ENCODE results near the gene PCSK6. TPM values are rescaled to one million over a fixed set of nuclear protein-coding genes. Genes with fewer than 3 reads are reported as not detected.
"Not testable (repeated sequence)": the region's sequence is repeated elsewhere in the genome, so short reads cannot be mapped to it uniquely, and the experiment has no call there.

The PCSK6 gene
- total RNA-seq, 1 donor from 2014 or later = 15.0 TPM

DNA sequence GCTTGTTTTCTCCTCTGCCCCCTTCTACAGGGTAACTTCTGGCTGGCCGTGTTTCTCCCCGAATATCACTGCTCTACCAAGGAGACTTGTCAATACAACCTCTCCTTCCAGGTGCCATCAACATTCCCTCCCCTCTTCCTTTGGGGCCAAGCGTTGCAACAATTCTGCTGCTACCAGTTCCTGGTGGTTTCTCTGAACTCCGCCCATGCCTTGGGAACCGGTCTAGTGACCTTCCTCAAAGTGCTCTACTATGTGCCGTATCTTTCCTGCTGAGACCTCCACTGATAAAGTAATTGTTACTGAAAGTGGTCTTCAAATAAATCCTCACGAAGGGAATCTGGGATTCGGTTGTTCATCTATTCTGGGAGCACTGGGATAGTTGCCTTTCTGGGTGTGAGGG, 26.2 kb downstream of the PCSK6 start:
- DNase-seq (ENCODE audit: low spot score) = peak; percentile 49

DNA sequence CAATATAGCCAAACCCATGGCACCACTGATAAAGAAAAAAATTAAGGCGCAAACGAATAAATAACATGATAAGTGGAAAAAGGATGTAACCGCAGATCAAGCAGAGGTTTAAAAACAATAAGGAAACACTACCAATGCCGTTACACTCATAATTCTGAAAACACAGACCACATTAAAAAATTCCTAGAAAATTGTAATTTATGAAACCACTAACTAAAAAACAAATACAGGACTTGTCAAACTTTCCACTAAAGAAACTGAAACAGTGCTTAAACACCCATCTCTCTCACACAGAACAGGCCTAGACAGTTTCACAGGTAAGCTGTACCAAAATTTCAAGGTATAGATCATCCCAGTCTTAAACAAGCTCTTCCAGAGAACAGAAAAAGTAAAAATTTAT, 28.4 kb downstream of the PCSK6 start:
- DNase-seq (ENCODE audit: low spot score) = no peak

DNA sequence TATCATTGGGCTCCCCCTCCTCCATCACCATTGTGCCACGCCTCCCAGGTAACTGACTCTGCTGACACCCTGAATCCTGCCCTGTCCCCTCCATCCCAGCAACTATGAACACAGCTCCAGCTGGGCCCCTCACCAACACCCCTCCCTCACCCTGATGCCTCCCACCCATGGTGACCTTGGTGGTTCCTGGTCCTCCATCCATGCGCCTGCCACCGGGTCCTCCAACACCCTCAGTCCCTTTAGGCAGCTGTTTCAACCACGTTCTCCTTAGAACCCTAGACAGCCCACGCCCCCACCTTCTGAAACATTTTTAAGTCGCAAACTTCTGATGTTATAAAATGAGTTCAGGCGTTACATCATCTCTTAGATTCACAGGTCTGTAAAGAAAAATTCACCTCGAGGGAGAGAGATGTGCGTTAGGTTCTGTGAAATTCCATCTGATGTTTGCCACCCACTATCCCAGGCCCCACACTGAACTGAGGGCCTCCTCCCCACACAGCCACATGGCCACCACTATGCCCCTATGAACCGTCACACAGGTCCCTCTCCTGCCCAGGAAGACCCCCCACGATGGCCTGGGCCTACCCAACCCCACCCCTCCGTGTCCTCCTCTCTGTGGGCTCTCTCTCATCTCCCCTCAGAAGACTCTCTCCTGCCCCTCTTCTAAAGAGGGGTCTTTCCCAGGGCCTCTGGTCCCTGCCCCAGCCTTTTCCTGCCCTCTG, 29.8 kb downstream of the PCSK6 start:
- DNase-seq (ENCODE audit: low spot score) = no peak

DNA sequence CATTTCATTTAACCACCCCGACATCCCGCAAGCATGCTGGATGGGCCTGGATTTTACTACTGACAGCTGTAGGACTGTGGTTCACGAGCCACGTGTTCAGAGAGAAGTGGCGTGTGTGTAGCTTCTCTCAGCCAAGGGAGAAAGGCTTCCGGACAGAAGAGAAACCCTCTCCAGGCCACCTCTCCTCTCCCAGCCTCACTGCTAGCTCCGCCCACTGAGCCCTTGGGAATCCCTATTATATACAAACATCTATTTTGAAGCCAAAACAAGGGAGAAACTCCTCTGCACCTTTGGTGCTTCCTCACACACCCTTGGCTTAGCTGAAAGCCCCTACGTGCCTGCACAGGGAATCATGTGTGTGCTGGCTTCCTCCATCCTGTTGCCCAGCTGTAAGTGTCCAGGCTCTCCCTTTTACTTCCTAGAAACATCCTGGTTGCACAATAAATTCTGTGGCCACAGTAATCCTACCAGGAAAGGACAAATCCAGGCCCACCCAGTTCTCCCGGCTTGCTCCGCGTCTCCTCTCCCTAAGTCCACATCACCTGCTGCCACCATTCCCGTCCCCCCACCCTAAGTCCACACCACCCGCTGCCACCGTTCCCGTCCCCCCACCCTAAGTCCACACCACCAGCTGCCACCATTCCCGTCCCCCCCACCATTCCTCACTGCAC, 30.5 kb downstream of the PCSK6 start:
- no peak for DNase-seq (ENCODE audit: low spot score)

DNA sequence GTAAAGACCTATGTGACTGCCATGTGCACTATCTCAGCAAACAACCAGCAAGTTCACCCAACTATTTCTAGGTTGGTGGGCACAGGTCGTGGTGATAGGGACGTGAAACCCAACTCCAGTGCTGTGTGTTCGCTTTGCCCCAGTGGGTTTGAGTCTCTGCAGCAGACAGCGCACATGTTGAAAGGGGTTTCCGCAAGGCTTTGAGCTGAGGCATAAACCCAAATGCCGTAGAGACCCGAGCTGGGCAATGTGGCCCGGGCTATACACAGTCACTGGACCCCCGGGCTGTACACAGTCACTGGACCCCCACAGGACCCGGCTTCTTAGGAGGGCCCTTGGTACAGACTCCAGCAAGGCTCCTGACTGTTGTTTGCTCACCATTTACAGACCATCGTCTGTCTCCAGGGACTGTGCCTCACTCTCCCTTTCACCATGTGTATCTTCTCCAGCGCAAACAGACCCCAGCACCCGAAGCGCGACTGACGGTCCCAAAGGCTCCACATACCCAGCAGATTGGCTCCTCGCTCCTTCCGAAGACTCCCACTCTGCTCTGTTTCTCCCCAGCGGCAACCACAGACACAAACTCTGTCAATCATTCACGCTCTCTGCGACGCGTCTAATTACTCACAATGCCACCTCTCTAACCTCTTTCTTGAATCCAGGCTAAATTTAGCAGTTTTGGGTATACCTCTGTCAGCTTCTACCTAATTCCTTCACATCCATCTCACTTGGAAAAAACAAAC, 31.2 kb downstream of the PCSK6 start:
- no peak for DNase-seq (ENCODE audit: low spot score)

DNA sequence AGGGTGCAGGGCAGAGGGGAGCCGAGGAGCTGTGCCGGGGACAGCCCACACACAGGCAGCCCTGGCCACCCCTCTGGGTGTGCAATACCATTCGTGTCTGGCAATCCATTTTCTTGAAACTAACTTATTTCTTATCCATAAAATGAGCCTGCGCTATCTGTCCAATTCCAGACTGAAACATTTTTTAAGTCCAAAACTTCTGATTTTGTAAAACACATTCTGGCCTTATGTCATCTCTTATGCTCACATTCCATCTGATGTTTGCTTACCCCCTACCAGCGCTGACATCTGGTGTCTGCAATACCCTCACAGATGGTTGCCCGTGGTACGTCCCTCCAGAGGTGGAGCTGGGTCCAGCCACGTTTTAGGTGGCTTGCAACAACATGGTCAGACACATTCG, 31.8 kb downstream of the PCSK6 start:
- DNase-seq (ENCODE audit: low spot score) = no peak

DNA sequence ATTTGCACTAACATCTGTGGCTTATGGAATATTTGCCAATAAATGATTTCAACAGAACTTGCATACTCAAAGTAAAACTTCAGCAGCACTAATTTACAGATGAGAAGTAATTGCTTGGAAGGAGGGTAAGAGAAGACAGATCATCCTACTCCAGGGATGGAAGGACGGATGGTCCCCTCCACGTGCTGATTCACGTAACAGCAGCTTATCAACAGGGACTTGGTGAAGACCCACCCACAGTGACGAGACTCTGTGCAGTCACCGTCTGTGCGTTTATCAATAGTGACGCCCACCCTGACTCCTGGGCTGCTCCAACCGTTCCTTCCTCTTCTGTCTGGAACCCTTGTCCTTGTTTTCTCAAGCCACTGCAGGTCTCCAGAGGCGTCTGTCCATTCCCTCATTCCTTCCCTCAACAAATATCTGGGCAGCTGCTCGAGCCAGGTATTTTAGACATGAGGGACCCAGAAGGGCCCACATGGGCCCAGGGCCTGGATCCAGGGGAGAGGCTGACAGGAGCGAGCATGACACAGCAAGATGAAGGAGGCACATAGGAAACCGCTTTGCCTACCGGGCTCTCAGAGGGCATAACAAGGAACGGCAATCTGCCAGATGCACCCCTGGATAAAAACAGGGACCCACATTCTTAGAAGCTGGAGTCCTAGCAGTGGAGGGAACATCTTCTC, 33.3 kb downstream of the PCSK6 start:
- no peak for DNase-seq (ENCODE audit: low spot score)

DNA sequence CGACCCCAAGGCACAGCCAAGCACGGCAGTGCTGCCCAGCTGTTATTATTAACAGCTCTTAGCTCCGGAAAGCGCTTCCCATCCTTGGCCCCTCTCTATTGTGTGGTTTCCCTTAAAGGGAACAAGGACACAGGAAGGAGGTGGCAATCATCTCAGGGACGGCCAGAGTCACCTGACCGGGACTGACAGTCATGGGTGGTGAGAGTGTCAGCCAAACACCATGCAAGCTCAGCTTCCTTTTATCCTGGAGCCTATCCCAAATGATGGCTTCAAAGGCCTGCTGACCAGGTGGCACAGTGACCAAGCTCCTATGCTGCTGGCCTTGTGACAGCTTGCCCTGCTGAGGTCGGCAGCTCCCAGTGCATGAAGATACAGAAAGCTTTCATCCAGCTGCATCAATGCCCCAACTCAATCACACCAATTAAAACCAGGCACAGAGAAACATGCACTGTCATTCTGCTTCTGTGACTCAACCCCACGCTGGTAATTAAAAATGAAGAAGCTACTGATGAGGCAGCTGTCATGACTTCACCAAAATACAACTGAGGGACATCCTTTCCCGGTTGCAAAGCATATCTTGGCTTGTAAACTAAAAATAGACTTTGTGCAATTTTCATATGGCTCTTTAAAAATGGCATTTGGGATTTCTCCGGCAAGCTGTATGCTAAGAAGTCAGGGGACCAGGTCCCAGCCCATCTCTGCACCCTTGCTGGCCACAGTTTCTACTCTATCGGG, 34.0 kb downstream of the PCSK6 start:
- DNase-seq (ENCODE audit: low spot score) = no peak

DNA sequence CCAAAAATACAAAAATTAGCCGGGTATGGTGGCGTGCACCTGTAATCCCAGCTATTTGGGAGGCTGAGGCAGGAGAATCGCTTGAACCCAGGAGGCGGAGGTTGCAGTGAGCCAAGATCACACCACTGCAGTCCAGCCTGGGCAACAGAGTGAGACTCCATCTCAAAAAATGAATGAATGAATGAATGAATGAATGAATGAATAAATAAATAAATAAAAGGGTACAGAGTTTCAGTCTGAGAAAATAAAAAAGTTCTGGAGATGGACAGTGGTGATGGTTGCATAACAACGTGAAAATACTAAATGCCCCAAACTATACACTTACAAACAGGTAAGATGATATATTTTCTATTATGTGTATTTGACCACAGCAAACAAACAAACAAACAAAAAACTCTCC, 34.7 kb downstream of the PCSK6 start:
- DNase-seq (ENCODE audit: low spot score) = not testable (repeated sequence)

DNA sequence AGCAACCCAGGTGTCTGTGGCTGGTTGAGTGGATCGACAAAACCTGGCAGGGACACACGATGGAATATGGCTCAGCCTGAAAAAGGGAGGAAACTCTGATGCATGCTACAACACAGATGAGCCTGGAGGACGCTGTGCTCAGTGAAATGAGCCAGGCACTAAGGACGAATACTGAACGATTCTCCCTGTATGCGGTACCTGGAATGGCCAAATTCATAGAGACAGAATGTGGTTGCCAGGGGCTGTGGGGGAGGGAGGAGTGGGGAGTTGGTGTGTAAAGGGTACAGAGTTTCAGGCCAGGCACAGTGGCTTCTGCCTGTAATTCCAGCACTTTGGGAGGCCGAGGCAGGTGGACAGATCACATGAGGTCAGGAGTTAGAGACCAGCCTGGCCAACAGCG, 35.1 kb downstream of the PCSK6 start:
- DNase-seq (ENCODE audit: low spot score) = no peak

DNA sequence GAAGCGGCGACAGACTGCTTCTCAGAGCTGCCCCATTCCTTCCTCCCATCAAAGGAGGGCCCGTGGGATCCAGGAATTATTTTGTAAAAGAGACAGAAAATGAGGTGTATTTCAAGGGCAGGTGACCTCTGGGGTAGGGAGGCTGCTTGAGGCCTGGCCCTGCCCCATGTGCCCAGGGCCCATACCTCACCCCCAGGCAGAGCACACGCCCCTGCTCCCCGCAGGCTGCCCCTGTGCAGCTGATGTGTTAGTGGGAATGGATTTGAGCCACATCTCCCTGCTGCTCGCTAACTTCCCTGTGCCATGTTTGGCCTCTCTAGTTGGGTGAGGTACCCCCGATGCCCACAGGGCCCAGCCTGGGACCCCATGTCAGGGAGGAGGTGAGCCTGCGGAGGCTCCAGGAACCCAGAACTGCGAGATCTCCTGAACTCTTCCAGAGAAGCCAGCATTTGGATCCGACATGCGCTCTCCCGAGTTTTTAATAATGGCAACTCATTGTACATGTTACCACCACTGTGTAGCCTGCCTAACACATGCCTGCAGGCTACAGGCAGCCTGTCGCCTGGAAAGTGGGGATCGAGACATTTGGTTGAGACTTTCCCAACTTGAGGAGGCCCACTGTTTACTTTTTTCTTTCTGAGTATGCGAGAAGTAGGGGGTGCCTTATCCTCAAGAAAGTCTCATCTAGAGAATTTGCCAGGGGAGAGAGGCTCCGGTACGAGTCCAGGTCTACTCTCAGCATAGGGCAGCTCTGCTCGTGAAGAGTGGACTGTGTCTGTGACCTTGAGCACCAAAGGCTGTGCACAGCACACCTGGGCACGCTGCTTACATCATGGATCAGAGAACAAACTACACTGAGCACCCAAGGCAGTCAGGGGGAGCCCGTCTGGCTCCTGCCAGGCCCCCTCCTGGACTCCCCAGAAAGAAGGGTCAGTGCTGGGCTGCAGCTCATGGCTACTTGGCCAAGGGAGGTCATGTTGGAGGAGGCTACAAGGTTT, 36.1 kb downstream of the PCSK6 start:
- DNase-seq (ENCODE audit: low spot score) = no peak

DNA sequence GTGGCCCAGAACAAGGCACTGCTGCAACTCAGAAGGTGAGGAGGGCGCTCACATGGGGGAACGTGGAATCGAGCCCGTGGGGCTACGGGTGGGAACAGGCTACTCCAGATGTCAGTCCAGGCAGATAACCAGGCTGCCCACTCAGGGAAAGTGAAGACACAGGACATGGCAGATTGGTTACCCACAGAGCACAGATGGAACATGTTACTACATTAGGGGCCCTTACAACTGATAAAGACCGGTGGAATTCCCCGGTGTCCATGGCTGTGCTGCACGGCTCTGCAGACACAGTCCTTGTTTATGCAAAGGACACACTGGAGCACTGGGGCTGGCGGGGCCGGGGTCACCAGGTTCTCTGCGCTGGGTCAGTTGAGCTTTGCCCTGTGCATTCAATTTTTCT, 36.9 kb downstream of the PCSK6 start:
- no peak for DNase-seq (ENCODE audit: low spot score)

DNA sequence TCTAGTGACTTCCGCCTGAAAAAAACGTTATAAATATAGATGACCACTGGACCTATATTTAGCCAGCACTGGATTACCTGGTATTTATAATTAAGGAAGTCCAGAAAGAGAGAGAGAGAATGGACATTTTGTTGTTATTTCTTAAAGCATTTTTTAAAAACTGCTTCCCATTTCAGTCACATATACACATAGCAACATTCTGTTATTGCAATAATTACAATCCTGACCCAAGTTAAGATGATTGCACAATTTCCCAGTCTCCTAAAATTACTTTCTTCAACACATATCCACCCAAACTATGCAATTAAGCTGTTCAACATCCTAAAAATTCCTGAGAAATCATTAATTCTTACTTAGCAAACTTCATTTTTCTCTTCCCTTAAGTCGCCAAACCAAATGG, 37.7 kb downstream of the PCSK6 start:
- no peak for DNase-seq (ENCODE audit: low spot score)

DNA sequence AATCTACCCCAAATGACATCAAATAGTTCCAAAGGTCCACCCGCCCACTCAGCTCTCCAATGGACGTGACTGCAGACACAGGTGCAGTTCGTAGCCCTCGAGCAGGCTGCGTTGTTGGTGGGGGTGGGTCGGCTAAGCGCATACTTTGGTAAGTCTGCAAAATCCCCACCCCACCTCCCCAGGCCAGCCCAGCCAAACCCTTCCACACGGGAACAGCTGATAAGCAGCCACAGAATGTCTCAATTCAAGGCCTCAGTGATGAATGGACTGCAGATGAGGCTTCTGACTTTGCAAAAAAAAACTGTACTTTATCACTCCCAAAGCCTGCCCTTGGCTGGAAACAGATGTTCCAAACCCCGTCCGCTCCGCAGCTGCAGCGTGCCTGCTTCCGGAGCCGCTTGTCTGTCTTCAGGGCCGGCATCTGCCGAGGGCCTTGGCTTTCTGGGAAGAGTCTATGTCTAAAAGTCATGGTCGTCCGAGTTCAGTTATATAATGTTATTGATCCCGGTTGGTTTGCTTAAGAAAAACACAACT, 38.2 kb downstream of the PCSK6 start:
- peak; percentile 30 for DNase-seq (ENCODE audit: low spot score)

DNA sequence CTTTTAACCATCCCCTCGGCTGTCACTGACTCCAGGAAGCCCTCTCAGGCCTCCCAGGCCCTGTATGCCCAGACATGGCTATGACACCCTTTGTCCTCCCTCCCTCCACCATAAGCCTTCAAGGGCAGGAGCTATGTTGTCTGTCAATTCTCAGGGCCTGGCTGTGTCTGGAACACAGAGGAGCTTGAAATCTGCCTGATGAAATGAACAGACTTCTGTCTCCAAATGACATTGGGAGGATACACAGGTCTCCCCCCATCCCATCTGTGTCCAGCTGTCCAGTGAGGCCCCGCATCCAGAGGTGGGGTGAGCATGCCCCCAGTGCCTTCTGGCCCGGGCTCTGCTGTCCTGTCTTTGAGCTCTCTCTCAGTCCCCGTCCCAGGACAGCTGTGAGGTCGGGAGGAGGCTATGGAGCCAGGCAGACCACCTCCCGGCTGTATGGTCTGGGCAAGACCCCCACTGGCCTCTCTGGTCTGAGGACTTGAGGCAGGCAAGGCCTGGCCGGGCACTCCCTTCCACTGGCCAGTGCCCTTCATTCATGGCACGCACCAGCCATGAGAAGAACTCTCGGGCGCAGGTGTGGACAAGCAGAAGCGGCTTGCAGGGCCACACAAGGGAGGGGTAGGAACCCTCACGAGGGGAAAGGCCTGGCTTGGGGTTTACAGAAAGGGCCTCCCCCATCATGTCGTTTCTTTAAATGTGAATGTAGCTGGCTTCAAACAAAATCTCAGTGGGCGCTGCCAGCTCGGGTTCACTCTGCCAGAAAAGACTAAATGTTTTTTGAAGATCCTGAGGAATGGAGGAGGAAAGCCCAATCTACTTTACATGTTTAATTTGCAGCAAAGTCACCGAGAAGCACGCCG, 38.9 kb downstream of the PCSK6 start:
- no peak for DNase-seq (ENCODE audit: low spot score)

DNA sequence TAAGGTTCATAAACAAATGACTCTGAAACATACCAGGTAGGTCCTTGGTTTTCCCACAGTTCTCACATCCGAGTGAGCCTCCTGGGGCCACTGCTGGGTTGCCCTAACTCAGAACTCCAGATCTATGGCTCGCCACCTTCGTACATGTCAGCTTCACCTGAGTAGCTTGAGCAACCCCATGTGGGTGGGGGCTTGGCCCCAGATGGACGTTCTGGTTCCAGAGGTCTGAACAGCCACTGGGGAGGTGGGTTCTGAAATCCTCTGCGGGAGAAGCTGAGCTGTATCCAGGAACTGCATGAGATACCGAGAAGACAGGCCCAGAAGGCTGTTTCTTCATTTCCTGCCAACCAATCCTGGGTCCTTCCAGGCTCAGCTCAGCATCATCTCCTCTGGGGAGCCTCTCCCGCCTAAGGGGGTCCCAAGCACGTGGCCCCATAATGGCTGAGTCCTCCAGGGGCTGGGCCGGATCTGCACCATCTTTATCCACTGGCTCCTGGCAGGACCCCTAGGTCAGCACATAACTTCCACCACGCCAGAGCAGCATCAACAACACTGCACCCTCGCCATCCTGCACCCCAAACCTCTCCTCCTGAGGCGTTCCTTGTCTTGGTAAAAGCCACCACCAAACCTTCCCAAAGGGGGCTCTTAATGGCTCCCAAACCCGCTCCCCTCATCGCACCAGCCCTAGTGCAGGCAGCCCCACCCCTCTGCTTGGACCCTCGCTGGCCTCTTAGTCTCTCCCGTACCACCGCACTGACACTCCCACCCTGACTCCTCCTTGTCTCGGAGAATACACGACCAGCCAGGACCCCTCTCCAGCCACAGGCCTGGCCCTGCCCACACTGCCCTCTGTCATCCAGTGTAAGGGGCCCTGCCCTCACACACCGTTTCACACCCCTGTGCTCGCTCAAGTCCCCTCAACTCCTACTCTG, 39.8 kb downstream of the PCSK6 start:
- no peak for DNase-seq (ENCODE audit: low spot score)

DNA sequence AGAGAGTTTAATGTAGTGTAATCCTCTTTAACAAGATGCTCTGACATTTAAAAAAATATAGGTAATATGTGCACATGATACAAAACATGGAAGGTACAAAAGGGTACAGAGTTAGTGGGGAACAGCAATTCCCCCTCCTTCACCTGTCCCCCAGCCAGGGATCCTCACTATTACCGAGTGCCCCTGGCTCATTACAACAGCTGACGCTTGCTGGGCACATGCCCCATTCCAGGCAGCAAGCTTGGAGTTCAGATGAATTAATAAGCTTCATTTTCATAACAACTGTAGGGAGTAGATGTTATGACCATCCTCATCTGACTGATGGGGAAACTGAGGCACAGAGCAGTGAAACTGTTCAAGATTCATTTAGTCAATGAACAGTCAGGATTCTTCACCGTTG, 41.2 kb downstream of the PCSK6 start:
- DNase-seq (ENCODE audit: low spot score) = no peak

DNA sequence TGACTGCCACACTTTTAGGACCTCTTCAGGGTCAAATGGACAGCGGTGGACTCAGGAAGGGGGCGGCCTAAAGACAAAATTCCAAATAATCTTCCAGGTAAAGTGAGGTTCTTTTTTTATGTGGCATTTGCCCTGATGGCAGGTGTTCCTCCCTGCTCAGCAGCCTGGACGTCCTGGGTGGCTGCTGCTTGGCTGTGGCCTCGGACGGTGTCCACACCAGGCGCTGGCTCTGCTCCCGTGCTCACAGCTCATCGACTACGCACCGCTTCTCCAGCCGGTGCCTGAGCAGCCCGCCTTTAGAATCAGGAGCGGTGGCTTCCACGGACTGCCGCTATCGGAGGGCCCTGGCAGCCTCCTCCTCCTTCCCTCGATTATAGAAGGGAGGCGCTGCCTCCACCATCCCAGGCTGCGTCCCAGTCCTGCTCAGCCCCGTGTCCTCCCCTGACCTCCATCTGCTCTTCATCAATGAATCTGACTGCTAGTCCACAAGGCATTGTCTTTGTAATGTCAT, 41.9 kb downstream of the PCSK6 start:
- no peak for DNase-seq (ENCODE audit: low spot score)

All from mucosa of gallbladder (tissue), 1 donor.